NCI-H1930 (cell line): Measurements from ENCODE around the gene NUP214.
"Not testable (repeated sequence)": the region's sequence is repeated elsewhere in the genome, so short reads cannot be mapped to it uniquely, and the experiment has no call there.

ENCODE experiments used
- DNase-seq, 2 experiments: peaks; one replicate each; lab custom pipeline; 2025; lab: John Stamatoyannopoulos, UW

The NUP214 gene

DNA sequence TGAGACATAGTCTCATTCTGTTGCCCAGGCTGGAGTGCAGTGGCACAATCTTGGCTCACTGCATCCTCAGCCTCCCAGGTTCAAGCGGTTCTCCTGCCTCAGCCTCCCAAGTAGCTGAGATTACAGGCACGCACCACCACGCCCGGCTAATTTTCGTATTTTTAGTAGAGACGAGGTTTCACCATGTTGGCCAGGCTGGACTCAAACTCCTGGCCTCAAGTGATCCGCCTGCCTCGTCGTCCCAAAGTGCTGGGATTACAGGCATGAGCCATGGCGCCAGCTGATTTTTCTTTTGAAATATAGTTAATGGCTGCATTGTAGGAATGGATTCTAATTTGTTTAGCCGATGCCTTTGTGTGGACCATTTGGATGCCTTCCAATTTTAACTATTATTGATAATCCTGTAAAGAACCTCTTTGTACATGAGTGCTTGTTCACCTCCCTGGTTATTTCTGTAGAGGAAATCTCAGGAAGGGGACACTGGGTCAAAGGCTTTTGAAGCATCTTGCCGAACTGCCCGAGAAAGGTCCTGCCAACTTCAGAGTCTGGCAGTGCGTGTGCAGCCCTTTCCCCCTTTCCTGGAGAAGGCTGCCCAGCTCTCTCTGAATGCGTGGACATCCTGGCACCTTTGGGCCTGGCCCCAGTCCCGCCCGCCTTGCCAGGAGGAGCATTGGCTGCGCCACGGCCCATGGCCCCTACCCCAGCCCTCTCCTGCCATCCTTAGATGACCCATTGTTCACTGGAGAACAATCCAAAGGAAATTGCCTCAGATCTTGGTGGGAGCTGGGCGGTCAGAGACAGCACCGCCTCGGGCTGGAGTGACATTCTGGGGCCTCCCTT, 8.9 kb upstream of the NUP214 start:
- DNase-seq = no peak

- DNase-seq = no peak
Observed at GRCh38 chr9:131117121-131117761, 8.1 kb upstream of the NUP214 start.

DNA sequence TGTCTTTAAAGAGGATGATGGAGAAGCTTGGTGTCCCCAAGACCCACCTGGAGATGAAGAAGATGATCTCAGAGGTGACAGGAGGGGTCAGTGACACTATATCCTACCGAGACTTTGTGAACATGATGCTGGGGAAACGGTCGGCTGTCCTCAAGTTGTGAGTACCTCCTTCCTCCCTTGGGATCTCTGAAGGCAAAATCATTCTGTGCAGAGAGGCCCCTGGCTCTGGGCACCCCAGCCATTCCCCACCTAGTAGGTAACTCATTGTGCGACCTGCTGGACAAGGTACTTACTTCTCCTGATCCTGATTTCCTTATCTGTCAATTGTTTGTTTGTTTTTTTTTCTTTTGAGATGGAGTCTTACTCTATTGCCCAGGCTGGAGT, 7.6 kb upstream of the NUP214 start:
- no peak for DNase-seq

DNA sequence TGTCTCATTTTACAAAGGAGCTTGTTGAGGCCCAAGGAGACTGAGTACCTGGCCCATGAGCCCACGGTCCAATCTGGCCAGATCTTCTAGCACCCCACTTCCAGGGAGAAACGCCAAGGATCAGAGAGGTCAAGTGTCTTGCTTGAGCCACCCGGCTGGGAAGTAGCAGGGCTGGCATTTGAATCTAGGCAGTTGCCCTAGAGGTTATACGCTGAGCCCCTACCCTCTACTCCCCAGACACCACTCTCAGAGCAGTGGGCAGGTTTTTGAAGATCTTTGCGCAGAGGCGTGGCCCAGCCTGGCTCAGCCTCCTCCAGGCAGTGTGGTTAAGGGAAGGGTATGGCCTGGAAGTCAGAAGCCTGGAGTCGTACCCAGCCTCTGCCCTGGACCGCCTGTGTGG, 5.8 kb upstream of the NUP214 start:
- no peak for DNase-seq

DNA sequence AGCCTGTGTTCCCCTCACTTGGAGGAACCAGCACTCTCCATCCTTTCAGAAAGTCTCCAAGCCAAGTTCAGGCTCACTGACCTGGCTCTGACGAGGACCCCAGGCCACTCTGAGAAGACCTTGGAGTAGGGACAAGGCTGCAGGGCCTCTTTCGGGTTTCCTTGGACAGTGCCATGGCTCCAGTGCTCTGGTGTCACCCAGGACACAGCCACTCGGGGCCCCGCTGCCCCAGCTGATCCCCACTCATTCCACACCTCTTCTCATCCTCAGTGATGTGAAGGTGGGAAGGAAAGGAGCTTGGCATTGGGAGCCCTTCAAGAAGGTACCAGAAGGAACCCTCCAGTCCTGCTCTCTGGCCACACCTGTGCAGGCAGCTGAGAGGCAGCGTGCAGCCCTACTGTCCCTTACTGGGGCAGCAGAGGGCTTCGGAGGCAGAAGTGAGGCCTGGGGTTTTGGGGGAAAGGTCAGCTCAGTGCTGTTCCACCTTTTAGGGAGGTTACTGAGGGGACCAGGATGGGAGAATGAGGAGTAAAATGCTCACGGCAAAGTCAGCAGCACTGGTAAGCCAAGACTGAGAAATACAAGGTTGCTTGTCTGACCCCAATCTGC, 4.7 kb upstream of the NUP214 start:
- no peak for DNase-seq

DNA sequence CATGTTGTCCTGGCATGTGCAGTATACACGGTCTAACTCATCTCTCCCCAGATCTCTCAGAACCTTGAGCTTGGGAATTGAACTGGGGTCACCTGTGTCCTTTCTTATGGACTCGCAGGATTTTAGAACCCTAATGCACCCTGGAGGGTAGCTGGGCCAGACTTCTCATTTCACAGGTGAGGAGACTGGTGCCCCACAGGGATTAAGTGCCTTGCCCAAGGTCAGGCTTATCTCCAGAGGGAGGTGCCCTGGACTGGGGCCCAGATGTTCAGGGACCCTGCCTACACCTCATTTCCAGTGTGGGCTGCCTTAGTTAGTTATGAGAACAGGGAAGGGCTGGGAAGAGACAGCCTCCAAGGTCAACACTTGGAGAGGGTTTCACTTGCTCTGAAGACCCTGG, 4.0 kb upstream of the NUP214 start:
- no peak for DNase-seq

- no peak for DNase-seq
Observed at GRCh38 chr9:131122158-131122557, 3.2 kb upstream of the NUP214 start.

- no peak for DNase-seq
Observed at GRCh38 chr9:131125038-131125287, 423 bp upstream of the NUP214 start.

GRCh38 chr9:131126059-131126426, 657 bp downstream of the NUP214 start:
- DNase-seq = no peak

- DNase-seq = no peak
Observed at GRCh38 chr9:131129183-131129582, 3.8 kb downstream of the NUP214 start.

GRCh38 chr9:131138676-131139075, 13.3 kb downstream of the NUP214 start:
- DNase-seq = no peak

DNA sequence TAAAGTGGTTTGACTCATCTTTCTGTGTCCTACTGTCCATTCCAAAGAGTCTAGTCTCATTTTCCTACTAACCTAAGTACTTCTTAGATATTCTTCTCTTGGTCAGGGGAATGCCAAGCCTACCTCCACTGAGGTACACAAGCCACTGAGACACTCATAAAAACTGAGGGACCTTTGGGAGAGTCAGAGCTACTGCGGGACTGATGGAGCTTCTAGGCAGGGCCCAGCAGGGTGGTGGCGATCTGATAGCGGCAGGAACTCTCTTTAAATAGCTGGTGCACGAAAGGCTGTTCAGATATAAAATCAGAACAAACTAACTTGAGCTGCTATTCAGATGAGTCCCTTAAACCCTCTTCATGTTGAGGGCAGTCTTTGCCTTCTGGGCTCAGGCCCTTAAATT, 14.7 kb downstream of the NUP214 start:
- DNase-seq = no peak

- no peak for DNase-seq
Observed at GRCh38 chr9:131140550-131140949, 15.2 kb downstream of the NUP214 start.

- DNase-seq = no peak
Observed at GRCh38 chr9:131142160-131142559, 16.8 kb downstream of the NUP214 start.

GRCh38 chr9:131144201-131144600, 18.8 kb downstream of the NUP214 start:
- DNase-seq = no peak

DNA sequence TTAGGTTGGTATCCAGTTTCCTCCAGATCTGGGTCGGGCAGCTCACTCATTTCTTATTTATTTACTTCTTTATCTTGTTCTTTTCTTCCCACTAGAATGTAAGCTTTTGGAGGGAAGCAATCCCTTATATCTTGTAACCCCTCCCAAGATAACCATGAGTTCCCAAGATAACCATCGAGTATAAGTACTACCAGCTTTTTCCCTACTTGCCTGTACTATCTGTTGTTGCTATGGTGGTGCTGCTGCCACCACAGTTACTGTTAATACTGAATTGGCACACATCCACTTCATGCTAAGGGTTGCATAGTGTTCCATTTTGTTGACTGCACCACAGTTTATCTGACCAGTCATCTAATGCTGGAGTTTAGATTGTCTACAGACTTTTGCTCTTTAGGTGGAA, 19.9 kb downstream of the NUP214 start:
- no peak for DNase-seq

- no peak for DNase-seq
Observed at GRCh38 chr9:131146186-131146585, 20.8 kb downstream of the NUP214 start.

GRCh38 chr9:131148276-131148675, 22.9 kb downstream of the NUP214 start:
- no peak for DNase-seq

- no peak for DNase-seq
Observed at GRCh38 chr9:131148966-131149687, 23.7 kb downstream of the NUP214 start.

DNA sequence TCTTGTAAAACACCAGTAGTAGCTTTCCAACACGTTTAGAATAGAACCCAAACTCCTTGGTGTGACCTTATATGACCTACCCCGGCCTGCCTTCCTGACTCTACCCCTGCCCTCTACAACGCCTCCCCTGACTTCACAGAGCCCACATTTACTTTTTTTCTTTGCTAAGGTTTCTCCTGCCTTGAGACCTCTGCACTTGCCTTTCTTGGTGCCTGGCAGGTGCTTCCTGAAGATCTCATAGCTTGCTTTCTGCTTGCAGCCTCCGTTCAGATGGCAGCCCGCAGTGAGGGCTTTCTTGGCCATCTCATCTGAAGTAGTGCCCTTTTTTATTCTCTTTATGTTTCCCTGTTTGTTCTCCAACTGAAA, 24.3 kb downstream of the NUP214 start:
- no peak for DNase-seq

DNA sequence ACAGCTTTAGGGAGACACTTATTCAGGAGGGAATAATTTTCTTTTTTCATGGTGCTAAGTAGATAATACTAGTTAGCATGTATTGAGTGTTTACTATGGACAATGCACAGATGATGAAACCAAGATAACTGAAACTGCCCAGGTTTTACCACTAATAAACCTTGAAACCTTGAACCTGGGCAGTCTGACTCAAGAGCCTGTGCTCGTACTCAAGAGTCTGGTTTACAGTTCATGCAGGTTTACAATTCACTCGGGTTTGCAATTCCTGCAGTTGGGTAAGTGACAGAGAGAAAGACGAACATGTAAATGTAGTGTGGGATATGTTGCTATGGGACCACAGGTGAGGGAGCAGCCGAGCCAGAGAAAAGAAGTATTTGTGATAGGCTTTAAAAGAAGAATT, 28.2 kb downstream of the NUP214 start:
- no peak for DNase-seq

- DNase-seq = not testable (repeated sequence)
Observed at GRCh38 chr9:131158673-131159072, 33.3 kb downstream of the NUP214 start.
